Measurements from ENCODE around the gene FAF2.
"Not testable (repeated sequence)": the region's sequence is repeated elsewhere in the genome, so short reads cannot be mapped to it uniquely, and the experiment has no call there.

FAF2 gene

DNA sequence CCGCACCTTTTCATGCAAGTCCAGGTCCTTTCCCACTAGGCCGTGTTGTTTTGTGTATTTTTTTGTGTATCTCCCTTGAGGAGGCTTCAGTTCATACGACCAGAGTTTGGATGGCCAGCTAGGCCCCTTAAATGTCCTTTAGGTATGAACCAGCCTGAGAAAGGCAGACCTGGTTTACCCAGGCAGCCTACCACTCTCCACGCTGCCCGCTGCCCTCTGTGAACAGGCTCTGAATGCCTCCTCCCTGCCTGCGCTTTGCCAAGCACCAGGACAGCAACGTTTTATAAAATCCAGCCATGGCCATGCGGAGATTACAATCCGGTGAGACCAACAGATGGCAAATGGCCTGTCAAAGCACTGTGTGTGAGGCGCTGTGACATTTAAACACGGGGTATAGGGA is 31.2 kb upstream of the FAF2 start:
- ATAC-seq (no peak), DNase-seq (no peak)

DNA sequence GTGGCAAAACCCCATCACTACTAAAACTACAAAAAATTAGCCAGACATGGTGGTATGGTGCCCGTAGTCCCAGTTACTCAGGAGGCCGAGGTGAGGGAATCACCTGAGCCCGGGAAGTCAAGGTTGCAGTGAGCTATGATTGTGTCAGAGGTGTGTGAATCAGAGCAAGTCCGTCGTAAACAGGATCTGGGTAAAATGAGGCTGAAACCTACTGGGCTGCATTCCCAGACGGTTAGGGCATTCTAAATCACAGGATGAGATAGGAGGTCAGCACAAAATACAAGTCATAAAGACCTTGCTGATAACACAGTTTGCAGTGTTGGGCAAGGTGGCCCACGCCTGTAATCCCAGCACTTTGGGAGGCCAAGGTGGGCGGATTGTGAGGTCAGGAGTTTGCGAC is 29.9 kb upstream of the FAF2 start:
- DNase-seq (no peak), ATAC-seq (no peak)

DNA sequence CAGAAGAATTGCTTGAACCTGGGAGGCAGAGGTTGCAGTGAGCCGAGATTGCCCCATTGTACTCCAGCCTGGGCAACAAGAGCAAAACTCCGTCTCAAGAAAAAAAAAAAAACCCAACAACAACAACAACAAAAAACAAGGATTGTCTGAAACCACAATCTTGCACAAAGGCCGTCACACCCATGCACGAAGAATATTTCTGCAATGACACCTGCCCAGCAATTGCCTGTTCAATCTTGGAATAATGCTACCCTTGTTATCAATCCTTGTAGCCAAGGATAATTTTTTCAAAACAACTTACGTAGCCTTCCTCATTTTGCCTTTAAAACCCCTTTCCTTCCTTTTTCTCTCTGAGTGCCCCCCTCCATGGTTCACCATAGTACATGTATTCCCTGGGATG is 28.1 kb upstream of the FAF2 start:
- DNase-seq = no peak
- no peak for ATAC-seq

DNA sequence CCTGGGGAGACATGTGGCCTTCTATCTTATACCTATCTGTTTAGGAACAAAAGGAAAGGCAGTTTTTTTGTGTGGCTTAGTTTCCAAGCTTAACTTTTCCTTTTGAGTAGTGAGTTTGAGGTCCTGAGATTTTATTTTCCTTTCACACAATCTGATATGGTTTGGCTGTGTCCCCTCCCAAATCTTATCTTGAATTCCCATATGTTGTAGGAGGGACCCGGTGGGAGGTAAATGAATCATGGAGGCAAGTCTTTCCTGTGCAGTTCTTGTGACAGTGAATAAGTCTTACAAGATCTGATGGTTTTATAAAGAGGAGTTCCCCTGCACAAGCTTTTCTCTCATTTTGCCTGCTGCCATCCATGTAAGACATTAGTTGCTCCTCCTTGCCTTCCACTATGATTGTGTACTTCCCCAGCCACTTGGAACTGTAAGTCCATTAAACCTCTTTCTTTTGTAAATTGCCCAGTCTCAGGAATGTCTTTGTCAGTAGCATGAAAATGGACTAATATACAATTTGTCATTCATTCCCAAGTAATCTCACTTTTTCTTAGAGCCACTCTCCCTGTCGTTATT is 27.1 kb upstream of the FAF2 start:
- no peak for DNase-seq
- ATAC-seq = no peak

DNA sequence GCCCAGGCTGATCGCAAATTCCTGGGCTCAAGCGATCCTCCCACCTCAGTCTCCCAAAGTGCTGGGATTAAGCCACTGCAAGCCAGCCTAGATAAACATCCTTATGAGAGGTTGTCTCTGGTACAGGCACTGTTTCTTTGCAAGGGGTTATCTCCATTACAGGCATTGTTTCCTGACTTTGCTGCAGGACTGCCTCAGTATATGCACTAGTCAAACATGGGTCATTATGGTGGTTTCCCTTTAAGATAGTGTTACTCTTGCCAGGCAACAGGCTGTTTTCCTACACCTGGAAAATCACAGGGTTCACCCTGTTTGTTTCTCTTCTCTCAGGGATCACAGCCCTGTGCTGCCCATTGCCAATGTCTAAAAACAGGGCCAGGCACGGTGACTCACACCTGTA is 24.0 kb upstream of the FAF2 start:
- ATAC-seq (no peak), DNase-seq (no peak)

DNA sequence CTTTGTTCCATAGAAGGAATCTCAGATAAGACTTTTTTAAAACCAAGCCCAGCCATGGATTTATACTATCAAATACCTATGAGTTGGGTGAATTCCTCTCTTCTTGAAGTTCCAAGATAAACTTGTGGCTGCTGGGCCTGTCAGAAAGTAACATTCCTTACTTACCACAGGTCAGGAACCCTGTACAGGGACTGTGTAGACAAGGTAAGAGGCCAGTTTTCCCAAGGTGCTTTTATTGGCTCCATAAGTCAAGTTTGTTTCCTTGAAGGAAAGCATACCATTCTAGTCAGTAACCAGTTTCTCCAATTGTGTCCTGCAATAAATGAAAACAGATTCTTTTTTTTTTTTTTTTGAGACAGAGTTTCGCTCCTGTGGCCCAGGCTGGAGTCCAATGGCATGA is 23.0 kb upstream of the FAF2 start:
- DNase-seq (no peak), ATAC-seq (no peak)

DNA sequence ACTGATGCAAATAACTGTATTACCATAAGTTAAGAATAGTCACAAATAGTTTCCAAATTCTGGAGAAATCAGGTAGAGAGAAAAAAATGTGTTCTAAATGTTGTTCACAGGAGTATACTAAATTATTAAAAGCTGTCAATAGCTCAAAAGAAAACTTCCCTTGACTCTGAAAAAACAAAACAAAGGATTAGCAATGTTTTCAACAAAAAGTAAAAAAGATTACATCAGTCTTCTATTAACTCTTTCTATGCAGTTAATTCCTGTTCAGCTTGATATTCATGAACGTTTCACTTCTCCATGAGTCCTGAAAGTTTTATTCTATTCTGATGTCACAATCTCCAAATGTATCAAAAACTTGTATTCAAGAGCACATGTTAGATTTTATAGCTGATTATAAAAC is 22.4 kb upstream of the FAF2 start:
- ATAC-seq (no peak), DNase-seq (no peak)

DNA sequence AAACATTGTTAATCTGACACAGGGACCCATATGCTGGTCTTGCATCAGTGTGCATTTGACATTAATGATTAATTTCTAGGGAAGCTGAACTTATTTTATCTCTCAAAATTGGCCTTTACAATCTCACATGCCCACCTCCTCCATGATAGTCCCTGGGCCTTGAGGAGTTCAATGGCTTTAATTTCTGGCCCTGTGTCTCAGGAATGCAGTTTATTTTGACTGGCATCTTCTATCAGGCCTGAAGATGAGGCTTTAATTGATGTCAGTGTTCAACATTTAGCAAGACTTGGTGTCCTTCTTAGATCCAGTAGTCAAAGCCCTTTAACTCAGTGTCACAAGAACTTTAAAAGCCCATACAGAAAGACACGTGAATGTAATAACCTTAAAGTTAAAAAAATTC is 21.3 kb upstream of the FAF2 start:
- DNase-seq (no peak), ATAC-seq (no peak)

DNA sequence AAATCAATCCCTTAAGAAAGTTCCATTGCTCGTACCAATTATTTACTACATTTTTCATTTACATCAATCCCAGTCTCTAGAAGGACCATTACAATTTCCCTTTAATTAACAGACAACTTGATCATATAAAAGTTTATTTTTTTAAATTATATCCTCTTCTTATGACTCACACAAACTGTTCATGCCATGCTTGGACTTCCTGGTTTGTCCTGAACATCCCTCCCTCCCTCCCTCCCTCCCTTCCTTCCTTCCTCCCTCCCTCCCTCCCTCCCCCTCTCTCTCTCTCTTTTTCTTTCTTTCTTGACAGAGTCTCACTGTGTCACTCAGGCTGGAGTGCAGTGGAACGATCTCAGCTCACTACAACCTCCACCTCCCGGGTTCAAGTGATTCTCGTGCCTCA is 20.2 kb upstream of the FAF2 start:
- ATAC-seq = no peak
- DNase-seq = no peak

DNA sequence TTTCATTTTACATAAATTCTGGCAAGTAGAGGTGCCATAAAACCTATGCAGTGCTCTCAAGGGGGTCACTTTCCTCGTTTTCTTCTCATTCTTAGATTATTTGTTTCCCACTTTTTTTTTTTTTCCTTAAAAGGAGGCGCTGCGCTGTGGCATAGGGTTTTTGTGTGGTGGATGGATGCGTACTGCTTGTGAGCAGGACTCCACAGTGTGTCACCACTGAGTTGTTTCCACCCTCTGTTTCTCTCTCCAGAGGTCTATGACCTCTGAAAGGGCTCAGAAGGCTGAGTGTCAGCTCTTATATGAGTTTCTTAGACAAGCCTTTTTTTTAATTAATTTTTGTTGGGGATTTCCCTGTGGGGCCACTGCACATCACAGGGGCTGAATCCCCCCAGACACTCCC is 18.2 kb upstream of the FAF2 start:
- ATAC-seq (peak; percentile 40), DNase-seq (no peak)

DNA sequence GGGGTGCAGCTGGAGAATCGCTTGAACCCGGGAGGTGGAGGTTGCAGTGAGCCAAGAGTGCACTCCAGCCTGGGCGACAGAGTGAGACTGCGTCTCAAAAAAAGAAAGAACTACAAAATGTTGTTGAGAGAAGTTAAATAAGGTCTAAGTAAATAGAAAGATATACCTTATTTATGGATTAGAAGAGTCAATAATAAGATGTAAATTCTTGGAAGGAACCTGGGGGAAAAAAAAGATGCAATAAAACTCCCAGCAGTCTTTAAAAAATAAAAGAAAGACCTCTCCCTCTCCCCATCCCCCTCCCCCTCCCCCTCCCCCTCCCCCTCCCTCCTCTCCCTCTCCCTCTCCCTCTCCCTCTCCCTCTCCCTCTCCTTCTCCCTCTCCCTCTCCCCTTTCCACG is 15.5 kb upstream of the FAF2 start:
- ATAC-seq (no peak), DNase-seq (no peak)

DNA sequence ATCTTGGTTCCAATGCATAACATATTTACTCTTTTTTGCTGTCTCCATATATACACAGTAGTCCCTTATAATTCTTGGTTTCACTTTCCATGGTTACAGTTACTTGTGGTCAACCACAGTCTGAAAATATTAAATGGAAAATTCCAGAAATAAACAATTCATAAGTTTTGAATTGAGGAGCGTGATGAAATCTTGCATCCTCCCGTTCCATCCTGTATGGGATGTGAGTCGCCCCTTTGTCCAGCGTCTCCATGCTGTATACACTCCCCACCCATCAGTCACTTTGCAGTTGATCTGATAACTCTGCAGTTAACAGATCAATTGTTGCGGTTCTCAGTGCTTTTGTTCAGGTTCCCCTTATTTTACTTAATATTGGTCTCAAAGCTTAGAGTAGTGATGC is 11.5 kb upstream of the FAF2 start:
- ATAC-seq (peak; percentile 61), DNase-seq (no peak)

DNA sequence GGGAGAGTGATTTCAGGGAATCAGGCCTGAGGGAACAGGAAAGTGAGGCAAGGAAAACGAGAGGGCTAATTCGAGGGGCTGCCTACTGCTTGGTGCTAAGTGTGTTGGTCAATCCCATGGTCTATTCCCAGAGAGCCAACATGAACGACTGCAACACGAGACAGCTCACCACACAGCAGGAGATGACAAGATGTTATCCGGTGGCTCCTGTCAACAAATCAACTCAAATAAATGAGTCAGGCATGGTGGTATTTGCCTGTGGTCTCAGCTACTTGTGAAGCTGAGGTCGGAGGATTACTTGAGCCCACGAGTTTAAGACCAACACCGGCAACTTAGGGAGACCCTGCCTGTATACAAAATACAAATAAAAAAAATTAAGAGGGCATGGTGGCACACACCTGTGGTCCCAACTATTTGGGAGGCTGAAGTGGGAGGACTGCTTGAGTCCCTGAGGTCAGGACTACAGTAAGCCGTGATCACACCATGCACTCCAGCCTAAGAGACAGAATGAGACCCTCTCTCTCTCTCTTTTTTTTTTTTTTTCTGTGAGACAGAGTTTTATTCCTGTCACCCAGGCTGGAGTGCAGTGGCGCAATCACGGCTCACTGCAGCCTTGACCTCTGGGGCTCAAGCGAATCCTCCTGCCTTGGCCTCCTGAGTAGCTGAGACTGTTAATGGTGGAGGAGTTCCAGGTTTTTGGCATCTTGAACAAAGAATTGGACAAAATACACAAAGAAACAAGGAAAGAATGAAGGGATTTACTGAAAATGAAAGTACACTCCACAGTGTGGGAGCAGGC is 9.0 kb upstream of the FAF2 start:
- ATAC-seq = no peak
- no peak for DNase-seq

DNA sequence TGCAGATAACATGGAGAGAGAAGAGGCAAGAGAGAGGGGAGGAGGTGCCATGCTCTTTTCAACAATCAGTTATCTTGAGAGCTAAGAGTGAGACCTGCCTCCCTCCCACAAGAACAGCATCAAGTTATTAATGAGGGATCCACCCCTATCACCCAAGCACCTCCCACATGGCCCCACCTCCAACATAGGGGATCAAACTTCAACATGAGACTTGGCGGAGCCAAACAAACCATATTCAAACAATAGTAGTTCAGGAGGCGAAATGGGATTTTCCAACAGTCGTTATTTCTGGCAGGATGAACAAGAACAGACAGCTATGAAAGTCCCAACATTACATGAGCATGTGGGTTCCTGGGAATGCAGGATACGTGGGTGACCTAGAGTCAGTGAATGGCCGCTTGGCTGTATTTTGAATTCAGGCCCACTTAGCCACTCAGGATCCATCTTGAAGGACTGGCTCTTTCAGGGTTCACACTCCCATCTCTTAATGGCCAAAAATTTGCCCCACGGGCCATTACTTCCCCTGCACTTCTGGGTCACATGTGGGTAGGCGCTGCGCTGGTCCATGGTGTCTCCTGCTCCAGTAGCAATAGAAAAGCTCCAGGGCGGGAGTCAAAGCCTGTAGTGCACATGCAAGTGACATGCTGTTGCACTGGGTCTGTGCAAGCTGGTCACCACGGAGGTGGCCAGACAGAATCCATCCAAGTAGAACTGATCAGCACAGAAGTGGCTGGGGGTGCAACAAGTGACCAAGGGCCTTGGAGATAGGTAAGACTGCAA is 7.1 kb upstream of the FAF2 start:
- no peak for ATAC-seq
- DNase-seq = no peak

DNA sequence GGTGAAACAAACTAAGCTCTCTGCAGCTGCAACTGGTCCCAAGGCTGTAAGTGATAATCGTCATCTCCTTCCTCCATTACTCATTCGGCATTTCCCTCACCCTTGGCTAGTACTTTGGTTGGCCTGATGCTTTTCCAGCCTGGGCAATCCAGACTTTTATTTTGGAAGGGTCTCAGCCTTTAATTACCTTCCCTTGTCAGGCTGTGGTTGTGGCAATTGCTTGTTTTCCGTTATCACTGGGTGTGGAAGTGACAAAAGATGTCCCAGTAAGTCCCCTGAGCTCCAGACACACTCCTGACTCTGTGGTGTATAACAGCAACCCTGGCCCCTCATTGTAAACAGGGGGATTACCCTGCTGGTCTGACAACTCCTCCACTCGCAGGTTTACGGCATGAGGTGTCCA is 6.3 kb upstream of the FAF2 start:
- ATAC-seq (no peak), DNase-seq (no peak)

DNA sequence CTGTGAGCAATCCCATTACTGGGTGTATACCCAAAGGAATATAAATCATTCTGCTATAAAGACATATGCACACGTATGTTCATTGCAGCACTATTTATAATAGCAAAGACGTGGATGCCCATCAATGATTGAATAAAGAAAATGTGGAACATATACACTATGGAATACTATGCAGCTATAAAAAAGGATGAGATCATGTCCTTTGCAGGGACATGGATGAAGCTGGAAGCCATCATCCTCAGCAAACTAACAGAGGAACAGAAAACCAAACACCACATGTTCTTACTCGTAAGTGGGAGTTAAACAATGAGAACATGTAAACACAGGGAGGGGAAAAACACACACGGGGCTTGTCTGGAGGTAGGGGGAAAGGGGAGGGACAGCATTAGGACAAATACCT is 5.3 kb upstream of the FAF2 start:
- not testable (repeated sequence) for DNase-seq, ATAC-seq

DNA sequence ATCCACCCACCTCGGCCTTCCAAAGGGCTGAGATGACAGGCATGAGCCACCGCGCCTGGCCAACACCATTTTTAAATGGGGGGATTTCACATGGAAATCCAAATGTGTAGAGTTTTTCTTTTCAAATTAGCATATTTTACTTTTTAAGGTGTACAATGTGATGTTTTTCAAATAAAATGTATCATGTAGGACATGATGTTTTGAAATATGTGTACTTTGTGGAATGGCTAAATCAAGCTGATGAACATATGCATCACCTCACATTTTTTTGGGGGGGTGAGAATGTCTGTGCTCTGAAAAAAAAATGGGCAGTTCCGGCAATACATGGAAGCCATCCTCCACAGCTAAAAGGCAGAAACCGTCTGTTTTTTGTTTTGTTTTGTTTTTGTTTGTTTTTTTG is 3.4 kb upstream of the FAF2 start:
- DNase-seq = no peak
- ATAC-seq = no peak

DNA sequence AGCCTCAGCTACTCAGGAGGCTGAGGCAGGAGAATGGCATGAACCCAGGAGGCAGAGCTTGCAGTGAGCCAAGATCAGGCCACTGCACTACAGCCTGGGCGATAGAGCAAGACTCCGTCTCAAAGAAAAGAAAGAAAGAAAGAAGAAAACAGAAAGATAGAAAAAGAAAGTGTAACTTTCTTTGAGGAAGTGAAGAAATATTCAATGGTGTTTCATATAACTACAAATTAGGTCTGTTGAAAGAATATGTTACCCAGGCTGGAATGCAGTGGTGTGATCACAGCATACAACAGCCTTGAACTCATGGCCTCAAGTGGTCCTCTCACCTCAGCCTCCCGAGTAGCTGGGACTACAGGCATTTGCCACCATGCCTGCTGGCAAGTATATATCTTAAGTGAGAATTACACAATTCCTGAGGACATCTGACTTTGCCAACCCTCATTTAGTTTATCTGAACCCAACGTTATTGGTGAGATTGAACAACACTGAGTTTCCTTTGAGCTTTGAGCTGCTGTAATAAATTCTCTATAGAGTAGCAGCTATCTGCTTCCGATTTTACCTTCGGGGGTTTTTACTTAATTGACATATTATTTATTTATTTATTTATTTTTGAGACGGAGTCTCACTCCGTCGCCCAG is 2.0 kb upstream of the FAF2 start:
- ATAC-seq = no peak
- no peak for DNase-seq

DNA sequence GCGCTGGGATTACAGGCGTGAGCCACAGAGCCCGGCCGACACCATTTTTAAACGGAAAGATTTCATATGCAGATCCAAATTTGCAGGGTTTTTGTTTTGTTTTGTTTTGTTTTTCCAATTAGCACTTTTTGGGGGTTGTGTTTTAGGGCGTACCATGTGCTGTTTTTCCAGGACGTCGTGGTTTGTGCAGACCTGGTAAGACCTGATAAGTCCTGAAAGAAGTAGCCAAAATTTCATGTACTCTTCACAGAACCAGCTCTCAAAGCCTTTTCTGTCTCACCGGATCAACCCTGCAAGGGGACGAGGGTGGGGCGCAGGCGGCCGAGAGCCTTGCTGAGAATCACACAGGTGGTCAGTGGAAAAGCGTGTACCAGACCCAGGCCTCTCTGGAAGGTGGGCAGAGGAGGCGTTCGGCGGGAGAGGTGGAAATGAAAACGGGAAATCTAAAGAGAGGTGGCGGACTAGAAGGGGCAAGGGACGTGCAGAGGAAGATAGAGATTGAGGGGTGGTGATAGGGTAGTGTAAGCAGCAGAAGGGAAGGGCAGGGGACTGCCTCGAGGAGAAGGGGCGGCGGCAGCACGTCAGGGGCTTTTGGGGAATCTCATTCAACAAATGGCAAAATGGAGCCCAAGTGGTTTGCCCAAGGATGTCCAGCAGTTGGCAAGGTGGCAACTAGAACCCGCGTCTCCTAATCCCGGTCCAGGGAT is 1.1 kb upstream of the FAF2 start:
- no peak for ATAC-seq
- DNase-seq = peak; percentile 26

DNA sequence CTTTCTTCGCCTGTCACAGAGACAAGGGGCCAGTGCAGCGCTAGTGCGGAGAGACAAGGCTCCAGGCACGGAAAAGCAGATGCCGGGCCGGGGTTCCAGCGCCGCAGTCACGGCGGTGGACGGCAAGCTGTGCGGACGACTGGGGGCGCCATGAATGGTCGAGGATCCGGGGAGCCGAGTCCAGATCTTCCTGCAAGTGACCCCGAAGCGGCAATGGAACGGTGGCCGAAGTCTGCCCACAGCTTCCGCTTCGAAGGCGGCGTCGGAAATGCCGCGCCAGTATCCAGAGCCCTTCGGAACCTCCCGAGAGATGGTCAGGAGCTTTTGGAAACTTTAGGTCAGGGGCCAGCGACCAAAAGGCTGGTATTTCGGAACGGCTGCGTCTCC is 601 bp upstream of the FAF2 start:
- DNase-seq (no peak), ATAC-seq (no peak)

DNA sequence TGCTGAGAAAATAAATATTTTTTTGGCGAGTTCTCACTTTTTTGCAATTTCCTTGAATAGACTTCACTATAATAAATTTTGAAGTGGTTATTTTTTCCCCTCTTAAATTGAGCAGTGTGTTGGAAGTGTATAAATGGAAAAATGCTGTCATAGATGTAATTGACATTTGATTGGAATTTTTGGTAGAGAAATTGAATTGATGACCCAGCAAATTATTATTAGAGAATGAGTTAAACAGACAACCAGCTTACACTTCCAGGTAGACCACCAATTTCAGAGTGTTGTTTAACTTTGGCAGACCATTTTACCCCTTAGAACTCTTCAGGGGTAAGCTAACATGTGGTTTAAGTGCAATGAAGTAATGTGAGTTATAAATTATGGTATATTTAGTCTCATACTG is 1.9 kb downstream of the FAF2 start:
- DNase-seq = no peak
- no peak for ATAC-seq

DNA sequence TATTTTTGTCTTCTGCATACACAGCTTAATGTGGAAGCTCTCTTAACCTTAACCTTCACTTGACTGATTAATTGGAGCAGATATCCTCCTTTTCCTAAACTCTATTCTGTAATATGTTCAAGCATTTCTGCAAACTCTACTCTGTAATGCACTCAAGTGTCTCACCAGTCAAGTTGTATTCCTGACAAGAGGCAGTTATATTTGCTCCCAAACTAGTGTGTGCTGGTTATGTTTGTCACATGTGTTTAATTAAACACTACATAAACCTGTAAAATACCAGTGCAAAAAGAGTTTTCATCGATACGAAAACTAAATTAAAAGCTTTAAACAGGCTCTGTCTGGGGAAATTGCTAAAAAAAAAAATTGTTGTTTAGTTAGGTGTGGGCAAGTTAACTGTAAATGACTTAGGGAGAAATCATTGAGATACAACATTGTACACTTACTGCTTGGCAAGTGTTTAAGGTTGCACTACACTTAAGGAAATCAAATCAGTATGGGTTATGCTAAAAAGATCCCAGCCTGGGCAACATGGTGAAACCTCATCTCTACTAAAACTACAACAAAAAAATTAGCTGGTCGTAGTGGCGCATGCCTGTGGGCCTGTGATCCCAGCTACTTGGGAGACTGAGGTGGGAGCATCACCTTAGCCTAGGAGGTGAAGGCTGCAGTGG is 6.7 kb downstream of the FAF2 start:
- no peak for DNase-seq
- ATAC-seq = no peak
